NCI-H82 treated with DMSO at 0.1 percent for 48 hours (cell line): ENCODE results near the gene NT5DC4.

Experiments used
- DNase-seq: peaks from one replicate; lab custom pipeline; 2025; ENCODE audit not compliant: unreplicated experiment; lab: John Stamatoyannopoulos, UW

The NT5DC4 gene

DNA sequence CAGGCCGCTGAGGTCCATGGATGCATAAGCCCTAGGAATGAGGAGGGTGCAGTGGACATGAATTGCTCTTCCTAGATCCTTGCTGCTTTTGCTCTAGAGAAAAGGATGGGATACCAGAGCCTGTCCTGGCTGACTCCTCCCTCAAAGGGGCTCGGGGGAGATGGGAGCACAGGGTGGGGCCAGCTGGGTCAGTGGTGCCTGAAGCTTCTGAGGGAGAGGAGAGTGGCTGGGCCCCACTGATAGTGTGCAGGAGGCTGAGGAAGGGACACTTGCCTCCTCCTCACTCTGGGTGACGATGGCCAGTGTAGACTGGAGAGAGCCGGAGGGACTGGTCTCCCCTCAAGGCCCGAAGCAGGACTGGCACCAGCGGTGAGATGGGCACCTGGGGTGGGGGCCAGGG lies at the start of gene NT5DC4:
NT5DC4 (plus strand) TSS at position 236 of the 400 bp plus-strand sequence; CDS start at position 296, 60 bp downstream.
- DNase-seq, result no peak

DNA sequence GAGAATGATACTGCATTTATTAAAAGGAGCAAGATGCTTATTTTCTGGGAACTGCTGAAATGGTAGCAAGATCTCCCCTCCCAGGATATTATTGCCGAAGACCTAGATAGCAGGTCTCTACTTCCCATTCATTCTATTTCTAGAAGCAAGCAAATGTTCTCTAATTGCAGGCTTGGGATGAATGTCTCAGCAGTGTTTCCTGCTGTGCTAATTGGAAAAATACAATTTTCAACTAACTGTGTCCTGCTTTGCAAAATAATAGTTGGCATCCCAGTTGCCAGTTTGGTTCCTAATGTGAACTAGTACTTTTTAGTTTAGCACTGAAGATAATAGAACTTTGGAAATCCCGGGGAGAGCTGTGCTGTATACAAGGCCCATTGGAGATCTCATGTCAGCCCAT lies 49.0 kb upstream of the NT5DC4 start:
- DNase-seq, result no peak

DNA sequence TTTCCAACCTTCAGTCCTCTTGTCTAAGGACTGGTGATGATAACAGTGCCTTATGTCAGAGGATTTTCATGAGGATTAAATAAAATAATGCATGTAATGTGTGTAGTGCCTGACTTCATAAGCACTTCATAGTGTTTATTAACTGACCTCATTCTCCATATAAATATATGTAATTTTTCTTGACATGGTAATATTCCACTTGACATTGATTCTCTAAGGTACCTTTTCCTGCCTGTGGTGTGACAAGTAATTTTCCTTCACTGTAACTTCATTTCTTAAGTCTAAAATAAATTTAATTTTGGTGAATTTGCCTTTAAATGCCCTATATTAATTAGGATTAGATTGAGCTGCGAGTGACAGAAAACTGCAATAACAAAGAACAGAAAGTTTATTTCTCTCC lies 47.8 kb upstream of the NT5DC4 start:
- DNase-seq, result no peak

- no peak for DNase-seq
These were observed 46.6 kb upstream of the NT5DC4 start for GRCh38 chr2:112674229-112674628.

GRCh38 chr2:112679484-112679883 lies 41.3 kb upstream of the NT5DC4 start:
- DNase-seq, result no peak

- no peak for DNase-seq
These were observed 40.1 kb upstream of the NT5DC4 start for GRCh38 chr2:112680666-112681101.

- no peak for DNase-seq
These were observed 38.7 kb upstream of the NT5DC4 start for GRCh38 chr2:112682101-112682500.

- no peak for DNase-seq
These were observed 37.0 kb upstream of the NT5DC4 start for GRCh38 chr2:112683550-112684414.

- DNase-seq, result no peak
These were observed 36.4 kb upstream of the NT5DC4 start for GRCh38 chr2:112684415-112684775.

DNA sequence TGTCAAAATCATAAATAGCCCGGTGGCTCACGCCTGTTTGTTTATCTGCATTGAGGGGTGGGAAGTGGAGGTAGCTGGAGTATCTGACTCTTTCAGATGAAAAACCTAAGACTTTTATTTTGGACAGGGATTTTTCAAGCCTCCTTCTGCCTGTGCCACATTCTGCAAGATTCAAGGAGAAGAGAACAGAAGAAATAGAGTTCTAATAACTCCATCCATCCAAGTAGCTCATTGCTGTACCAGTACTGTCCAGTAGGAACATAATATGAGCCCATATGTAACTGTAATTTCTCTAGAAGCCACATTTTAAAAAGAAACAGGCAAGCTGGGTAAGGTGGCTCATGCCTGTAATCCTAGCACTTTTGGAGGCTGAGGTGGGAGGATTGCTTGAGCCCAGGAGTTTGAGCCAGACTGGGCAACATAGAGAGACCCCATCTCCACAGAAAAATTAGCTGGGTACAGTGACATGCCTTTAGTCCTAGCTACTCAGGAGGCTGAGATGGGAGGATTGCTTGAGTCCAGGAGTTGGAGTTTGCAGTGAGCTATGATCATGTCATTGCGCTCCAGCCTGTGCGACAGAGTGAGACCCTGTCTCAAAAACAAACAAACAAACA lies 35.4 kb upstream of the NT5DC4 start:
- DNase-seq, result no peak

DNA sequence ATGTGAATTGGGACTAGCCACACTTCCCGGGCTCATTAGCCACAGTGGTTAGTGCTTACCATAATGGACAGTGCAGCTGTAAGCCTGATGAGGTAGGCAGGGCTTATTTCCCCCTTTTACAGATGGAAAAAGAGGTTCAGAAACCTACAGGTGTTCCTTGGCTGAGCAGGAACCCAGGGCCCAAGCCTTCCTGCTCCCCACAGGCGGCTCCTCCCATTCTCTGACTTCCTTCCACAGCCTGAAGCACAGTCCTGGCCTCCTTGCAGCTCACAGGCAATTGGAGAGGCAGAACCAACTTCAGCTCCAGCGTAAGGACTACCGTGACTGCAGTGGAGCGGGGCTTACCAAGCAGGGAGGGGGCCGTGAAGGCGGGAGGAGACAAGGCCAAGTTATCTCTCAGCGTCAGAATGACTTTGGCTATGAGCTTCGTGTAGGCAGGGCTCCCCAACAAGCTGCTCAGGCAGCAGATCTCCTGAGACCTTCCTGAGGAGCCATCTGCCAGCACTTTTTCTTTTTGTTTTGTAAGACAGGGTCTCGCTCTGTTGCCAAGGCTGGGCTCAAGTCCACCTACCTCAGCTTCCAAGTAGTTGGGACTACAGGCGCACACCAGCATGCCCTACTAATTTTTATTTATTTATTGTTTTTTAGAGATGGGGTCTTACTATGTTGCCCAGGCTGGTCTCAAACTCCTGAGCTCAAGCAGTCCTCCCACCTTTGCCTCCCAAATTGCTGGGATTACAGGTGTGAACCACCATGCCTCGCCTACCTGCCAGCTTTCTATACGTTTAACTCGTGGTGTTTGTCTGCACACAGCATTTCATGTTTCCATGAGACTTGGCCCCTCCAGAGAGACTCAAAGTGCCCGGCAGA lies 34.2 kb upstream of the NT5DC4 start:
- DNase-seq, result no peak

GRCh38 chr2:112687522-112687921 lies 33.3 kb upstream of the NT5DC4 start:
- no peak for DNase-seq

GRCh38 chr2:112688086-112688880 lies 32.5 kb upstream of the NT5DC4 start:
- DNase-seq, result no peak

DNA sequence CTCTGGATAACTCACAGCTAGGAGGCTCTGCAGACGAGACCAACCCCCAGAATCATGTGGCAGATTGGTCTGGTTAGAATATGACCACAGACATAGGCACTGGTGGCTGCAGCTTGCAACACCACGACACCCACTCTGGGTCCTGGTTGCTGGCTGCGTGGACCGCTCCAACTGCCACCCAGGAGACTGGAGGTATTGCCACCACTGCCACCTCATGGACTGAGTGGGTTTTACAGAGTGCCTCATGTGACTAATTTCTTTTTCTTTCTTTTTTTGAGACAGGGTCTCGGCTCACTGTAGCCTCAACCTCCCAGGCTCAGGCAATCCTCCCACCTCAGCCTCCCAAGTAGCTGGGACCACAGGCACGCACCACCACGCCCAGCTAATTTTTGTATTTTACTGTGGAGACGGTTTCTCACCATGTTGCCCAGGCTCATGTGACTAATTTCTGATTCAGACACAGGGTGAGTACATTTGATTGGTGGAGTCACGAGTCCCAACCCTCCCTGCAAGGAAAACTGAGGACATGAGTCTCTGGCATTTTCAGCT lies 29.9 kb upstream of the NT5DC4 start:
- no peak for DNase-seq

DNA sequence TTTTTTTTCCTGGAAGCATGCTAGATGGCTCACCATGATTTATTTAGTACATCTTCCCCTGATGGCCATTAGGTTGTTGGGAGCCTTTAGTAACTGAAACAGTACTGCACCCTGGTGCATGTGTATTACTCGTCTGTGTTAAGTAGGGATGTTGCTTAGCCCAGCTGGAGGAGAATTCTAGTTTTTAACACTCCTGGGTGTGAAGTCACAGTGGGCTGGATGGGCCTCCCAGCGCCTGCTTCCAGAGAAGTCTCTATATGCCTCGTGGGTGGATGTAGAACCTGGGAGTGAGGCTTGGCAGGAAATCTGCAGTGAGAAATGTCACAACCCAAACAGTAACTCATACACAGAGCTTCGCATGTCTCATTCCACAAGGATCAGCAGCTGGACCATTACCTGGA lies 28.9 kb upstream of the NT5DC4 start:
- no peak for DNase-seq

DNA sequence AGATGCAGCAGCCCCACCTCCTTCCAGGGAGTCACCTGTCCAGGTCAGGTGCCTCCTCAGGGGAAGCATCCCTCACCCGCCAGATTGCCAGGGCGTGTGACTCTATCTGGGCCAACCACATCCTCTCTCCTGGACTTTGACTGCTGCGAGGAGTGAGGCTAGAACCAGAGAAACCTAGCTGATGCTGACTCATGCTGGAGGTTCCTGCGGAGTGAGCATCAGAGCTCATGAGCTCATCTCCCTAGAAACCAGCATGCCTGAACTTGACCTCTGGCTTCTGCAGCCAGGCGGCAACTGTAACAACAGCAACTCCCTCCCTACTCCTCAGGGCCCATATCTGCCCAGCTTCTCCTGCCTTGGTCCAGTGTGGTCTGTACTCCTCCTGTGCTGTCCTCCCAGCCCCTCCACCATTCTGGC lies 28.3 kb upstream of the NT5DC4 start:
- DNase-seq, result no peak

- DNase-seq, result no peak
These were observed 27.9 kb upstream of the NT5DC4 start for GRCh38 chr2:112692918-112693317.

- DNase-seq, result no peak
These were observed 27.2 kb upstream of the NT5DC4 start for GRCh38 chr2:112693596-112693995.

- no peak for DNase-seq
These were observed 26.6 kb upstream of the NT5DC4 start for GRCh38 chr2:112694182-112694581.

DNA sequence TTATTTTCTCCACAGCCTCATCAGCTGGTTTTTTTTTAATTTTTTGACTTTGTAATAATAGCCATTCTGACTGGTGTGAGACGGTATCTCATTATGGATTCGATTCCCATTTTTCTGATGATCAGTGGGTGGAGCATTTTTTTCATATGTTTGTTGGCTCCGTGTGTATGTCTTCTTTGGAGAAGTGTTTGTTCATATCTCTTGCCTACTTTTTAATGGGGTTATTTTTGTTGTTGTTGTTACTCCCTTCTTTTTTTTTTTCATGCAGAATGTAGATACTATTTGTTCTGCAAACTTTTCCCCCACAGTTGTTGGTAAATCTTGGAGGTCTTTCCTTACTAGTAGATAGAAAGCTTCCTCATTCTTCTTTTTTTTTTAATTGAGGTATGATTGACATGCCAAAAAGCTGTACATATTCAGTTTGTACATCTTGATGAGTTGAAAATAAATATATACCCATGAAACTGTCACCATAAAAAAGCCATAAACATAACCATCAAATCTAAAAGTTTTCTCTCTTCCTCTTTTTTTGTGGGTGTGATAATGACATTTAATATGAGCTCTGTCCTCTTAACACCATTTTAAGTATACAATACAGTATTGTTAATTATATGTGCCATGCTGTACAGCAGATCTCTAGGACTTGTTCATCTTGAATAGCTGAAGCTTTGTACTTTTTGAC lies 21.8 kb upstream of the NT5DC4 start:
- DNase-seq, result no peak
